Measurements from ENCODE around the gene AP1B1.

- TF ChIP-seq POLR2AphosphoS5 (IDR thresholded peaks at IDR 0.05; ENCODE audit: borderline replicate concordance, low read depth, low read length) (no peak), EZH2 (IDR thresholded peaks at IDR 0.05) (no peak)
Observed at GRCh38 chr22:29325785-29326315, 62.5 kb downstream of the AP1B1 start.
